WTC11 (cell line): ENCODE results near the gene FBXL14. TPM values are rescaled to one million over a fixed set of nuclear protein-coding genes. Genes with fewer than 3 reads are reported as not detected.

Experiments
- ATAC-seq: fragments of 200-7000 bp; cut with Tn5 transposase; 2 replicates; pipeline ENCODE4 v1.10.0; 2021; ENCODE audit warnings: mild to moderate bottlenecking, moderate library complexity
- CTCF ChIA-PET: fragments of 300-600 bp; sonication (Branson Sonifier 250); formaldehyde crosslinking; loops from one replicate; lab custom pipeline; 2021; ENCODE audit warnings: antibody characterized with exemption; lab: Charles Lee
- POLR2A ChIA-PET: fragments of 350-600 bp; sonication (Branson Sonifier 250); formaldehyde crosslinking; loops from one replicate; lab custom pipeline; 2021; ENCODE audit warnings: antibody characterized with exemption; lab: Charles Lee
- DNase-seq: peaks from one replicate; pipeline ENCODE4 v3.0.0; 2021; ENCODE audit warnings: low spot score
- H3K27ac Mint-ChIP-seq: 2 replicates; pipeline ENCODE4 v1.8.0; 2021; ENCODE audit warnings: mixed read lengths
- H3K27me3 Mint-ChIP-seq: 2 replicates; pipeline ENCODE4 v1.8.0; 2021; ENCODE audit warnings: low read depth, mild to moderate bottlenecking, moderate library complexity, mixed read lengths
- H3K36me3 Mint-ChIP-seq: 2 replicates; pipeline ENCODE4 v1.8.0; 2021; ENCODE audit warnings: mixed read lengths
- H3K4me1 Mint-ChIP-seq: 2 replicates; pipeline ENCODE4 v1.8.0; 2022; ENCODE audit warnings: mixed read lengths
- H3K4me3 Mint-ChIP-seq: 2 replicates; pipeline ENCODE4 v1.8.0; 2021; ENCODE audit warnings: mild to moderate bottlenecking, moderate library complexity, mixed read lengths
- H3K9me3 Mint-ChIP-seq: 2 replicates; pipeline ENCODE4 v1.8.0; 2021; ENCODE audit warnings: mixed read lengths
- CBFB ChIP-seq: sonication (generic); formaldehyde crosslinking; IDR thresholded peaks from 2 replicates; pipeline ENCODE4 v1.8.1; 2022; ENCODE audit warnings: mild to moderate bottlenecking, low read depth, missing genetic modification reagents
- ETV6 ChIP-seq: sonication (generic); formaldehyde crosslinking; IDR thresholded peaks from 2 replicates; pipeline ENCODE4 v1.8.1; 2022; ENCODE audit warnings: mild to moderate bottlenecking, missing genetic modification reagents
- FOXP4 ChIP-seq: sonication (generic); formaldehyde crosslinking; IDR thresholded peaks from 2 replicates; pipeline ENCODE4 v1.8.0; 2022; ENCODE audit warnings: mild to moderate bottlenecking, missing genetic modification reagents
- GABPB1 ChIP-seq: sonication (generic); formaldehyde crosslinking; IDR thresholded peaks from 2 replicates; pipeline ENCODE4 v1.8.1; 2023; ENCODE audit warnings: mild to moderate bottlenecking, missing genetic modification reagents
- GTF2I ChIP-seq: fragments of 250-450 bp; sonication (Bioruptor Pico); conservative IDR thresholded peaks from 2 replicates; pipeline ENCODE4 v1.4.0; 2021; ENCODE audit warnings: mild to moderate bottlenecking
- MXD4 ChIP-seq: fragments of 250-450 bp; sonication (Bioruptor Pico); IDR thresholded peaks from 2 replicates; pipeline ENCODE4 v1.8.0; 2021; ENCODE audit warnings: mild to moderate bottlenecking, moderate library complexity, borderline replicate concordance
- NFE2L1 ChIP-seq: sonication (generic); formaldehyde crosslinking; IDR thresholded peaks from 2 replicates; pipeline ENCODE4 v1.8.1; 2023; ENCODE audit warnings: missing genetic modification reagents
- NR3C1 ChIP-seq: sonication (generic); formaldehyde crosslinking; conservative IDR thresholded peaks from 2 replicates; pipeline ENCODE4 v1.8.1; 2023; ENCODE audit warnings: low read depth, mild to moderate bottlenecking, missing genetic modification reagents
- RELA ChIP-seq: sonication (generic); formaldehyde crosslinking; IDR thresholded peaks from 2 replicates; pipeline ENCODE4 v1.8.1; 2022; ENCODE audit warnings: missing genetic modification reagents, mild to moderate bottlenecking, borderline replicate concordance
- ZNF416 ChIP-seq: fragments of 250-450 bp; sonication (Bioruptor Pico); IDR thresholded peaks from 2 replicates; pipeline ENCODE4 v1.9.0; 2021; ENCODE audit warnings: mild to moderate bottlenecking, inconsistent platforms
- ZNF423 ChIP-seq: fragments of 250-450 bp; sonication (Bioruptor Pico); IDR thresholded peaks from 2 replicates; pipeline ENCODE4 v2.1.2; 2022; ENCODE audit warnings: mild to moderate bottlenecking, moderate library complexity
- ZNF425 ChIP-seq: fragments of 250-450 bp; sonication (Bioruptor Pico); conservative IDR thresholded peaks from 2 replicates; pipeline ENCODE4 v1.9.0; 2021; ENCODE audit warnings: mild to moderate bottlenecking
- total RNA-seq: library from RNA; stranded (reverse); gene quantifications from 3 replicates; pipeline ENCODE4 v1.2.3, GENCODE V29; 2021
- TF ChIP-seq, protein P1 (sequence below): sonication (generic); formaldehyde crosslinking; IDR thresholded peaks from 2 replicates; pipeline ENCODE4 v1.8.0; 2023; ENCODE audit warnings: missing genetic modification reagents, mild to moderate bottlenecking, borderline replicate concordance

FBXL14 gene
- total RNA-seq, 1 experiment from 2014 or later, result 12.0 TPM

- TF ChIP-seq, protein P1, sequence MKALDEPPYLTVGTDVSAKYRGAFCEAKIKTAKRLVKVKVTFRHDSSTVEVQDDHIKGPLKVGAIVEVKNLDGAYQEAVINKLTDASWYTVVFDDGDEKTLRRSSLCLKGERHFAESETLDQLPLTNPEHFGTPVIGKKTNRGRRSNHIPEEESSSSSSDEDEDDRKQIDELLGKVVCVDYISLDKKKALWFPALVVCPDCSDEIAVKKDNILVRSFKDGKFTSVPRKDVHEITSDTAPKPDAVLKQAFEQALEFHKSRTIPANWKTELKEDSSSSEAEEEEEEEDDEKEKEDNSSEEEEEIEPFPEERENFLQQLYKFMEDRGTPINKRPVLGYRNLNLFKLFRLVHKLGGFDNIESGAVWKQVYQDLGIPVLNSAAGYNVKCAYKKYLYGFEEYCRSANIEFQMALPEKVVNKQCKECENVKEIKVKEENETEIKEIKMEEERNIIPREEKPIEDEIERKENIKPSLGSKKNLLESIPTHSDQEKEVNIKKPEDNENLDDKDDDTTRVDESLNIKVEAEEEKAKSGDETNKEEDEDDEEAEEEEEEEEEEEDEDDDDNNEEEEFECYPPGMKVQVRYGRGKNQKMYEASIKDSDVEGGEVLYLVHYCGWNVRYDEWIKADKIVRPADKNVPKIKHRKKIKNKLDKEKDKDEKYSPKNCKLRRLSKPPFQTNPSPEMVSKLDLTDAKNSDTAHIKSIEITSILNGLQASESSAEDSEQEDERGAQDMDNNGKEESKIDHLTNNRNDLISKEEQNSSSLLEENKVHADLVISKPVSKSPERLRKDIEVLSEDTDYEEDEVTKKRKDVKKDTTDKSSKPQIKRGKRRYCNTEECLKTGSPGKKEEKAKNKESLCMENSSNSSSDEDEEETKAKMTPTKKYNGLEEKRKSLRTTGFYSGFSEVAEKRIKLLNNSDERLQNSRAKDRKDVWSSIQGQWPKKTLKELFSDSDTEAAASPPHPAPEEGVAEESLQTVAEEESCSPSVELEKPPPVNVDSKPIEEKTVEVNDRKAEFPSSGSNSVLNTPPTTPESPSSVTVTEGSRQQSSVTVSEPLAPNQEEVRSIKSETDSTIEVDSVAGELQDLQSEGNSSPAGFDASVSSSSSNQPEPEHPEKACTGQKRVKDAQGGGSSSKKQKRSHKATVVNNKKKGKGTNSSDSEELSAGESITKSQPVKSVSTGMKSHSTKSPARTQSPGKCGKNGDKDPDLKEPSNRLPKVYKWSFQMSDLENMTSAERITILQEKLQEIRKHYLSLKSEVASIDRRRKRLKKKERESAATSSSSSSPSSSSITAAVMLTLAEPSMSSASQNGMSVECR, result no peak
- TF ChIP-seq RELA, result no peak
- no peak for TF ChIP-seq ZNF423 (CRISPR knock-in tag)
- no peak for TF ChIP-seq NFE2L1 (CRISPR knock-in tag)
- no peak for TF ChIP-seq ZNF416
- TF ChIP-seq NR3C1 (CRISPR knock-in tag), result no peak
- no peak for TF ChIP-seq GTF2I (CRISPR knock-in tag)
These were observed 39.1 kb upstream of the FBXL14 start (continued) for GRCh38 chr12:1633459-1633858.

DNA sequence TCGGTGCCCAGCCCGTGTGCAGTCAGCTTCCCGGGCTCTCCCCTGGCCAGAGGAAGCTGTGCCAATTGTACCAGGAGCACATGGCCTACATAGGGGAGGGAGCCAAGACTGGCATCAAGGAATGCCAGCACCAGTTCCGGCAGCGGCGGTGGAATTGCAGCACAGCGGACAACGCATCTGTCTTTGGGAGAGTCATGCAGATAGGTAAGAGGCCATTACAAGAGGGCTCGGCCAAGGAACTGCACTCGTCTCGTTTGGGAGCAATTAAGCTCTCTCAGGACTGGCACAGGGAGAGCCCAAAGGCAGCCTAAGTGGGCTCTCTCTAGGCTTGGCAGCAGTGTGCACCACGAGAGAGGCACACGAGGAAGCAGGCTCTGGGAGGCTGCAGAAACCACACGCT lies 38.3 kb upstream of the FBXL14 start:
- H3K4me1 Mint-ChIP-seq, result peaks cover 51% of the 10 kb centered on the region
- H3K9me3 Mint-ChIP-seq, result no peaks in the 10 kb centered on the region
- CTCF ChIA-PET, result interaction anchor here (0.5 to 3.6 kb wide), 5 partner anchors 20 to 514 kb away, joined by 3 to 41 read pairs (median 3); no protein-coding TSS in a partner anchor
- DNase-seq (no peak), ATAC-seq (no peak)
- H3K36me3 Mint-ChIP-seq, result no peaks in the 10 kb centered on the region
- TF ChIP-seq FOXP4 (CRISPR knock-in tag), result no peak
- TF ChIP-seq ZNF425, result no peak
- no peak for TF ChIP-seq GABPB1 (CRISPR knock-in tag)
- no peak for TF ChIP-seq MXD4 (CRISPR knock-in tag)
- no peak for TF ChIP-seq RELA
- no peak for TF ChIP-seq ETV6 (CRISPR knock-in tag)
- peaks cover 68% of the 10 kb centered on the region for H3K27me3 Mint-ChIP-seq
- H3K4me3 Mint-ChIP-seq, result no peak overlapping the region
- no peak overlapping the region for H3K27ac Mint-ChIP-seq
- POLR2A ChIA-PET, result interaction anchor here (0.6 kb wide), 1 partner anchor 20 kb away, joined by 3 read pairs; no protein-coding TSS in a partner anchor

DNA sequence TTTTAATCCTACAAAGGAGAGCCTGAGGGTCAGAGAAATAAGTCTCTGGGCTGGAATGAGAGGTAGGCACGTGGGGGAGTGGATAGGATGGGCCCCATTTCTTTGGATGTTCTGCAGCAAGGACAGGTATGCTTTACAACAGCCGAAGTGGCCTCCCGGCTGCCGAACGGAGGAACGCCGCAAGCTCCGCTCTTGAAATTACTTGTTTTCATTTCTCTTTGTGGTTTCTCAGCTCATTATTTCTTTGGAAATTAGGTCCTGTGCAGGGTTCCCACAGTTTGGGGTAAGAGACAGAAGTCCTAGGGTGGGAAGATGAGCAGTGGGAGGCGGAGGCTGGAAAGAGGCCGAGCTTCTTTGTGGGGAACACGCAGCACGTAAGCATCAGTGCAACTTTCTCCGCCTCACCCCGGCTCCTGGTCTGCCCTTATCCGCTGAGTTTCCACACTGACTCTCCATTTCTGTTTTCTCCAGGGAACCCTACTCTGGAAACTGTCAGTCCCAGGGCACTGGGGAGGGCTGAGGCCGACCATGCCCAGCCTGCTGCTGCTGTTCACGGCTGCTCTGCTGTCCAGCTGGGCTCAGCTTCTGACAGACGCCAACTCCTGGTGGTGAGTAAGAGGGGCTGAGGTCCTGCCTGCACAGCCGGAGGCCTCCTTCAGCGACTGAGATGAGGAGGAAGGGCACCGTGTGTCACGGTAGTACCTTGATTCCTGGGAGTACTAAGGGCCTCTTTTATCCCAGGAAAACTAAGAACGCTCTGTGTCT lies 36.6 kb upstream of the FBXL14 start:
- peaks cover 61% of the 10 kb centered on the region for H3K4me1 Mint-ChIP-seq
- no peaks in the 10 kb centered on the region for H3K9me3 Mint-ChIP-seq
- no peak for TF ChIP-seq CBFB (CRISPR knock-in tag)
- TF ChIP-seq, all 79 proteins: peak for 0
- DNase-seq (peak; percentile 41), ATAC-seq (peak; percentile 13)
- CTCF ChIA-PET, result interaction anchor here (0.7 to 3.2 kb wide), 20 partner anchors 10 to 513 kb away, joined by 3 to 27 read pairs (median 4); no protein-coding TSS in a partner anchor
- H3K36me3 Mint-ChIP-seq, result no peaks in the 10 kb centered on the region
- peak overlapping the region; percentile 72 for H3K4me3 Mint-ChIP-seq
- POLR2A ChIA-PET, result interaction anchor here (0.9 kb wide), 1 partner anchor 18 kb away, joined by 3 read pairs; no protein-coding TSS in a partner anchor
- no peak overlapping the region for H3K27ac Mint-ChIP-seq
- H3K27me3 Mint-ChIP-seq, result peaks cover 78% of the 10 kb centered on the region
